ENCODE data around the gene MMP25.

- TF ChIP-seq CTCF (conservative IDR thresholded peaks at IDR 0.05; ENCODE audit: low read depth, low read length): no peak
- TF ChIP-seq EZH2 (IDR thresholded peaks at IDR 0.05; ENCODE audit: low read length, unreplicated experiment): no peak
These were observed at the start of gene MMP25 for GRCh38 chr16:3045758-3046640.

All from PC-3 (cell line).